Vagina (tissue), 2 donors: Measurements from ENCODE around the gene GPBP1. TPM values are rescaled to one million over a fixed set of nuclear protein-coding genes. Genes with fewer than 3 reads are reported as not detected.
A peak's percentile ranks its signal among the peaks of the same experiment; 100 is the strongest.

Experiments used
- DNase-seq, 2 donors: peaks; one replicate each; pipeline ENCODE4 v3.0.0-alpha.2; 2017; ENCODE audit errors: extremely low spot score in 2 of 2
- H3K27ac ChIP-seq: fragments of 200-600 bp; sonication (generic); one replicate; pipeline ENCODE4 v1.5.1; 2019
- H3K27me3 ChIP-seq: fragments of 200-600 bp; sonication (generic); one replicate; pipeline ENCODE4 v1.5.1; 2019
- H3K36me3 ChIP-seq, 2 donors: fragments of 200-600 bp; sonication (generic); one replicate each; pipeline ENCODE4 v1.5.1; 2017 to 2019
- H3K4me1 ChIP-seq: fragments of 200-600 bp; sonication (generic); one replicate; pipeline ENCODE4 v1.5.1; 2019
- H3K4me3 ChIP-seq, 2 donors: fragments of 200-600 bp; sonication (generic); 1 replicate in 1 of 2; 2 replicates in 1 of 2; pipeline ENCODE4 v1.5.1; 2016 to 2019
- H3K9me3 ChIP-seq: fragments of 200-600 bp; sonication (generic); one replicate; pipeline ENCODE4 v1.5.1; 2019
- POLR2A ChIP-seq, 2 donors: fragments of 450-650 bp; IDR thresholded peaks; one replicate each; pipeline ENCODE4 v1.6.1; 2017; ENCODE audit warnings: antibody characterized with exemption in 2 of 2, mild to moderate bottlenecking in 2 of 2, moderate library complexity in 2 of 2
- POLR2AphosphoS5 ChIP-seq, 2 donors: sonication (generic); formaldehyde crosslinking; IDR thresholded peaks; one replicate each; pipeline ENCODE4 v1.9.0; 2017; ENCODE audit warnings: antibody characterized with exemption in 2 of 2, mild to moderate bottlenecking in 2 of 2, low read depth in 1 of 2; ENCODE audit not compliant: insufficient read depth in 1 of 2
- intact Hi-C: fragments of 100-400 bp; cut with DNase I; formaldehyde crosslinking; loops from one replicate; pipeline ENCODE4 v1.15.1; 2023
- total RNA-seq: library from RNA; depleted of rRNA; stranded (reverse); fragments of >200 nt; gene quantifications from one replicate; pipeline ENCODE4 v1.2.3, GENCODE V29; 2016
- TF ChIP-seq, protein P1 (sequence below), 3 experiments: fragments of 450-650 bp in 2 of 3; fragments of 200-600 bp in 1 of 3; sonication (generic) in 1 of 3; IDR thresholded peaks; one replicate each; pipeline ENCODE4 v1.5.1; 2017 to 2019; ENCODE audit warnings: antibody characterized with exemption in 3 of 3, mild to moderate bottlenecking in 2 of 3, moderate library complexity in 2 of 3

The GPBP1 gene
- total RNA-seq, 1 donor from 2014 or later: 62.6 TPM

DNA sequence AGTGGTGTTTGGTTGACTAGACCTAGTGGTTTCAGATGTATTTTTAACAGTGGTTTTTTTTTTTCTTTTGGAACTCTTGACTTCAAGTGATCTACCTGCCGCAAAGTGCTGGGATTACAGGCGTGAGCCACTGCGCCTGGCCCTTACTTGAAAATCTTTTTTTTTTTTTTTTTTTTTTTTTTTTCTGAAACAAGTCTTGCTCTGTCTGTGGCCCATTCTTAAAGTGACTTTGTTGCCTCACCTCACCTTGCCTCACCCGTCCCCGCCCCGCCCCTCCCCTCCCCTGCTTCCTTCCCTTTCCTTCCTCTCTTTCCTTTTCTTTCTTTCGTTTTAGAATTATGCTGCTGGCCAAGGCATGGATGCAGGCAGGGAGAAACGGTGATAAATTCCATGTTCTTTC, 26.0 kb downstream of the GPBP1 start:
- no peaks in the 10 kb centered on the region for H3K9me3 ChIP-seq
- intact Hi-C loops: no loop called here
- TF ChIP-seq, protein P1, sequence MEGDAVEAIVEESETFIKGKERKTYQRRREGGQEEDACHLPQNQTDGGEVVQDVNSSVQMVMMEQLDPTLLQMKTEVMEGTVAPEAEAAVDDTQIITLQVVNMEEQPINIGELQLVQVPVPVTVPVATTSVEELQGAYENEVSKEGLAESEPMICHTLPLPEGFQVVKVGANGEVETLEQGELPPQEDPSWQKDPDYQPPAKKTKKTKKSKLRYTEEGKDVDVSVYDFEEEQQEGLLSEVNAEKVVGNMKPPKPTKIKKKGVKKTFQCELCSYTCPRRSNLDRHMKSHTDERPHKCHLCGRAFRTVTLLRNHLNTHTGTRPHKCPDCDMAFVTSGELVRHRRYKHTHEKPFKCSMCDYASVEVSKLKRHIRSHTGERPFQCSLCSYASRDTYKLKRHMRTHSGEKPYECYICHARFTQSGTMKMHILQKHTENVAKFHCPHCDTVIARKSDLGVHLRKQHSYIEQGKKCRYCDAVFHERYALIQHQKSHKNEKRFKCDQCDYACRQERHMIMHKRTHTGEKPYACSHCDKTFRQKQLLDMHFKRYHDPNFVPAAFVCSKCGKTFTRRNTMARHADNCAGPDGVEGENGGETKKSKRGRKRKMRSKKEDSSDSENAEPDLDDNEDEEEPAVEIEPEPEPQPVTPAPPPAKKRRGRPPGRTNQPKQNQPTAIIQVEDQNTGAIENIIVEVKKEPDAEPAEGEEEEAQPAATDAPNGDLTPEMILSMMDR (IDR thresholded peaks at IDR 0.05): no peak
- no peak for TF ChIP-seq POLR2AphosphoS5 (IDR thresholded peaks at IDR 0.05; ENCODE audit: insufficient read depth in 1 of 2, low read depth in 1 of 2)
- TF ChIP-seq POLR2A (IDR thresholded peaks at IDR 0.05): no peak
- no peak for DNase-seq
- H3K27me3 ChIP-seq: no peaks in the 10 kb centered on the region
- no peak overlapping the region for H3K4me3 ChIP-seq
- H3K36me3 ChIP-seq: no peaks in the 10 kb centered on the region
- no peak overlapping the region for H3K27ac ChIP-seq
- peaks cover 44% of the 10 kb centered on the region for H3K4me1 ChIP-seq

DNA sequence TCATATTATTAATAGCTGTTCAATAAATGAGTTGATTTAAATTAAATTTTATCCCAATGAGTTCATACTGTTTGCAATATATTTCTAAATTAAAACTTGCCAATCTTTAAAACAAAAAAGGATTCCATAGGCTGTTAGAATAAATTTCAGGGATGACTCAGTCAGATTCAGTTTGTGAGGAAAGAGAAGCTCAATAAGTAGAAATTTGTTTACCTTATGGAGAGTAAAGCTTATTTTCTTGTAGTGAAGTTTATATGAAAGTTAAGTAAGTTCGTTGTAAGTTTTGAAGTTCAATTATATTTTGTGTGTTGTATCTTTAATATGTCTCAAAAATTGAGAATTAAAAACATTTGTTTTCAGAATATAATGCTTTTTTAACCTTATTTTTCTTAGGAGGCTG, 29.0 kb downstream of the GPBP1 start:
- TF ChIP-seq, protein P1 (IDR thresholded peaks at IDR 0.05): no peak
- TF ChIP-seq POLR2AphosphoS5 (IDR thresholded peaks at IDR 0.05; ENCODE audit: insufficient read depth in 1 of 2, low read depth in 1 of 2) (no peak), POLR2A (IDR thresholded peaks at IDR 0.05) (no peak)
- Histone ChIP-seq H3K9me3 (no peaks in the 10 kb centered on the region), H3K4me3 (no peak overlapping the region), H3K36me3 (no peaks in the 10 kb centered on the region), H3K27ac (no peak overlapping the region), H3K27me3 (no peaks in the 10 kb centered on the region), H3K4me1 (peaks cover 71% of the 10 kb centered on the region)
- intact Hi-C loops: no loop called here
- DNase-seq: no peak

DNA sequence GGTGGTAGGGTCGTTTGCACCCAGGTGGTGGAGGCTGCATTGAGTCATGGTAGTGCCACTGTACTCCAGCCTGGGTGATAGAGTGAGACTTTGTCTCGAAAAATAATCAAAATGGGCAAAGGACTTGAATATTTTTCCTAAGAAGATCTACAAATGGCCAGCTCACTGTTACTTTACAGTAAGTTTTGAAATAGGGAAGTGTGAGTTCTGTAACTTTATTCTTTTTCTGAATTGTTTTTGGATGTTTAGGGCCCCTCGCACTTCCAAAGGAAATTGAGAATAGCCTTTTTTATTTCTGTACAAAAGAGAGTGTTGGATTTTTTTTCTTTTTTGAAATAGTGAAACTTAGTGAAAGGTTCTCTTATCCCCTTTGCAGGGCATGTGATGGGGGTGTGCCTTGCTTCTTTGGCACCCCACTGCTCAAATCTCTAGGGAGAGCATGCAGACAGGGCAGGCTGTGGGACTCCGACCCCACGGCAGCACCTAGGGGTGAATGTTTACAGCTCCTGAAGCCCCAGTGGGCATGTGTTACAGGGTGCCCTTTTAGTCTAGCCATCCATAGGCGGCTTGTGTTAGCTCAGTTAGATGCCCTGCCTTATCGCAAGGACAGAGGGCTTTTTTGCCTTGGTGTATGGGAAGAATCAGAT, 33.3 kb downstream of the GPBP1 start:
- Histone ChIP-seq H3K27ac (no peak overlapping the region), H3K36me3 (no peaks in the 10 kb centered on the region), H3K4me3 (no peak overlapping the region), H3K27me3 (no peaks in the 10 kb centered on the region), H3K9me3 (no peaks in the 10 kb centered on the region), H3K4me1 (peaks cover 83% of the 10 kb centered on the region)
- TF ChIP-seq POLR2AphosphoS5 (IDR thresholded peaks at IDR 0.05; ENCODE audit: insufficient read depth in 1 of 2, low read depth in 1 of 2): no peak
- no peak for TF ChIP-seq POLR2A (IDR thresholded peaks at IDR 0.05)
- TF ChIP-seq, protein P1 (IDR thresholded peaks at IDR 0.05): no peak
- intact Hi-C loops: no loop called here
- DNase-seq: no peak

DNA sequence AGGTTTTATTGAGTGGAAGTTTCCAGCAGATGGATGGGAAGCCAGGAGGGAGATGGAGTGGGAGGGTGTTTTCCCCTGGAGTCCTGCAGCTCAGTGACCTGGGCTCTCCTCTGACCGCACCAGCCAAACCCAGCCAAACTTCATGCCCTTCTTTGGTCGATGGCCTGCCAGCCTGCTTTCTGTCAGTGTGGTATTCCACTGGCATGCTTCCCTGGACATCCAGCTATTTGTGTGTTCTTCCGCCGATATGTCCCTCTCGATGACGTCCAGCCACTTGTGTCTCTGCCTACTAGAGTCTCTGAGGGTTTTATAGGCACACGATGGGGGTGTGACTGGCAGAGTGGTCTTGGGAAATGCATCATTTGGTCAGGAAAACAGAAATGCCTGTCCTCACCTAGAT, 33.8 kb downstream of the GPBP1 start:
- H3K4me1 ChIP-seq: peaks cover 81% of the 10 kb centered on the region
- H3K27ac ChIP-seq: no peak overlapping the region
- no peak for DNase-seq
- TF ChIP-seq POLR2AphosphoS5 (IDR thresholded peaks at IDR 0.05; ENCODE audit: insufficient read depth in 1 of 2, low read depth in 1 of 2) (no peak), POLR2A (IDR thresholded peaks at IDR 0.05) (no peak)
- TF ChIP-seq, protein P1 (IDR thresholded peaks at IDR 0.05): no peak
- no peaks in the 10 kb centered on the region for H3K27me3 ChIP-seq
- H3K9me3 ChIP-seq: no peaks in the 10 kb centered on the region
- intact Hi-C loops: no loop called here
- no peaks in the 10 kb centered on the region for H3K36me3 ChIP-seq
- H3K4me3 ChIP-seq: no peak overlapping the region

DNA sequence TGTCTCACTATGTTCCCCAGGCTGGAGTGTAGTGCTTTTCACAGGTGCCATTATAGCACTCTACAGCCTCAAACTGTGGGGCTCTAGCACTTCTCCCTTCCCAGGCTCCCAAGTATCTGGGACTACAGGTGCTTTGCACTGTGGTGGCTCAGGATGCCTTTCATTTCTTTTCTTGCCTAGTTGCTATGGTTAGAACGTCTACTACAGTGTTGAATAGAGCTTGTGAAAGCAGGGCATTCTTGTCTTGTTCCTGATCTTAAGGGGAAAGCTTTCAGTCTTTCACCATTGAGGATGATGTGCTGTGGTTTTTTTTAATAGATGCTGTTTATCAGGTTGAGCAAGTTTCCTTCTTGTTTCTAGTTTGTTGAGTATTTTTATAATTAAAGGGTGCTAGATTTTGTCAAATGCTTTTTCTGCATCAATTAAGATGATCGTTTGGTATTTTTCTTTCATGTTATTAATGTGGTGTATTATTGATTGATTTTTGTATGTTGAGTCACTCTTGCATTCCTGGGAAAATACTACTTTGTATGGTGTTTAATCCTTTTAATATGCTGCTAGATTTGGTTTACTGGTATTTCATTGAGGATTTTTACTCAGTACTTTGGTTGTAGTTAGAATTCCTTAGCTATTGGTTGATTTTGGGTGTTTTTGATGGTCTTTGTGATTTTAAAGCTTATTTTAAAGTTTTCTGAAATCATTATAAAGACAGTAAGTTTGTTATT, 35.6 kb downstream of the GPBP1 start:
- Histone ChIP-seq H3K4me3 (no peak overlapping the region), H3K27ac (no peak overlapping the region), H3K4me1 (peaks cover 78% of the 10 kb centered on the region), H3K27me3 (no peaks in the 10 kb centered on the region), H3K36me3 (peaks cover 0 to 6% of the 10 kb centered on the region in 2 donors), H3K9me3 (no peaks in the 10 kb centered on the region)
- TF ChIP-seq POLR2AphosphoS5 (IDR thresholded peaks at IDR 0.05; ENCODE audit: insufficient read depth in 1 of 2, low read depth in 1 of 2): peak in 1 of 2 donors; percentile 38
- no peak for TF ChIP-seq POLR2A (IDR thresholded peaks at IDR 0.05)
- TF ChIP-seq, protein P1 (IDR thresholded peaks at IDR 0.05): no peak
- intact Hi-C loops: no loop called here
- DNase-seq: no peak
